ENCODE measurements around the gene PAK1.

The PAK1 gene

GRCh38 chr11:77435972-77436371 lies 37.9 kb downstream of the PAK1 start:
- DNase-seq = no peak

GRCh38 chr11:77431813-77432212 lies 42.1 kb downstream of the PAK1 start:
- no peak for DNase-seq

GRCh38 chr11:77428598-77428997 lies 45.3 kb downstream of the PAK1 start:
- no peak for DNase-seq

- DNase-seq = peak; percentile 93
These were observed 48.5 kb downstream of the PAK1 start for GRCh38 chr11:77425346-77425745.

- peak; percentile 79 for DNase-seq
These were observed 49.2 kb downstream of the PAK1 start for GRCh38 chr11:77424644-77425043.

GRCh38 chr11:77423624-77424023 lies 50.3 kb downstream of the PAK1 start:
- no peak for DNase-seq

GRCh38 chr11:77422687-77423086 lies 51.2 kb downstream of the PAK1 start:
- no peak for DNase-seq

GRCh38 chr11:77421041-77421723 lies 52.7 kb downstream of the PAK1 start:
- DNase-seq = peak; percentile 82

DNA sequence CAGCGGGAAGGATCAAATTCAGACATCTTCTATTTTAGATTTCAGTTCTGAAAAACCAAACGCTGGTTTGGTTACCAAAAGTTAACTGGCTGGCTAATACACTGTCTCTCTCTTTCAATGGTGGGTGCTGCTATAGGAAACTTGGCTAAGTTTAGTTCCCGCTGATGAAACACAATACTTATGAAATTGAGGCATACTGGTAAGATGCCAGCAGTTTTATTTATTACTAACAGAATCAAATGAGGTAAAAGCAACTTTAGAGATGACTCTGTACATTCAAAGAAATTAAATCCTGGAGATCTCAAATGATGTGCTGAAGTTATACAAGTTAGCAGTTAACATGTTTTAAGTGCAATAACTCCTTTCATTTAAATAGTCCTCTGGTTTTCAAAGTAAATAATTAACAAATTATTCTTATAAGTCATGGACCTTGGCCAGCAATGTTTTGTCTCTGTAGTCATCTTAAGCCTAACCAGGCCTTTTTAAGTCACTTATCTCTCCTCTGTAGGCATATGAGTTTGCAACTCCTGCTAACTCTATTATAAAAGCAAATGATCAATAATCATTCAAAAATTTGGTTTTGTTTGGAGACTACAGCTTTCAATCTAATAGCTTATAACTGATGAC lies 54.8 kb downstream of the PAK1 start:
- no peak for DNase-seq

- DNase-seq = no peak
These were observed 55.5 kb downstream of the PAK1 start for GRCh38 chr11:77418155-77418970.

DNA sequence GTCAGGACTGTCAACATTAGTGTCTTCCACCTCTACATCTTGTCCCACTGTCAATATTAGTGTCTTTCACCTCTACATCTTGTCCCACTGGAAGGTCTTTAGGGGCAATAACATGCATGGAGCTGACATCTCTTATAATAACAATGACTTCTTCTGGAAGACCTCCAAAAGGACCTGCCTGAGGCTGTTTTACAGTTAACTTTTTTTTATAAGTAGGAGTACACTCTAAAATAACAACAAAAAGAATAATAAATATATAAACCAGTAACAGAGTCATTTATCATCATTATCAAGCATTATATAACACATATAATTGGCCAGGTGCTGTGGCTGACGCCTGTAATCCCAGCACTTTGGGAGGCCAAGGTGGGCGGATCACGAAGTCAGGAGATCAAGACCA lies 57.5 kb downstream of the PAK1 start:
- no peak for DNase-seq

- no peak for DNase-seq
These were observed 59.9 kb downstream of the PAK1 start for GRCh38 chr11:77413850-77414460.

DNA sequence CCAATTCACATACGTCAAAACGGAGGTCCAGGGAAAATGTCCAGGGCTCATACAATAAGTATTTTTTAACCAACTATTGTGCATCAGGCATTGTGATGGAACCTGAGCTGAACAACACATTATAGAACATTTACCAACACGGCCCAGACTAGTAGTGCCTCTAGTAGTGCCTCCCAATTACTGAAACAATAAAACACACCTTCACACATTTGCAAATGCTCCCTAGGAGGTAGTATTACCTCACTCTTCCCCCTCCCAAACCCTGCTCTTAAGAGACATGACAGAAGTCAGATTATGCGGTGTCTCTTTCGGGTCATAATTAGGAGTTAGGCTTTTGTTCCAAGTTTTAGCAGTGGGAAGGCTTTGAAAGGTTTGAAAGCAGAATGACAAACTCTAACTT lies 61.1 kb downstream of the PAK1 start:
- no peak for DNase-seq

GRCh38 chr11:77411717-77412441 lies 62.0 kb downstream of the PAK1 start:
- peak; percentile 96 for DNase-seq

DNA sequence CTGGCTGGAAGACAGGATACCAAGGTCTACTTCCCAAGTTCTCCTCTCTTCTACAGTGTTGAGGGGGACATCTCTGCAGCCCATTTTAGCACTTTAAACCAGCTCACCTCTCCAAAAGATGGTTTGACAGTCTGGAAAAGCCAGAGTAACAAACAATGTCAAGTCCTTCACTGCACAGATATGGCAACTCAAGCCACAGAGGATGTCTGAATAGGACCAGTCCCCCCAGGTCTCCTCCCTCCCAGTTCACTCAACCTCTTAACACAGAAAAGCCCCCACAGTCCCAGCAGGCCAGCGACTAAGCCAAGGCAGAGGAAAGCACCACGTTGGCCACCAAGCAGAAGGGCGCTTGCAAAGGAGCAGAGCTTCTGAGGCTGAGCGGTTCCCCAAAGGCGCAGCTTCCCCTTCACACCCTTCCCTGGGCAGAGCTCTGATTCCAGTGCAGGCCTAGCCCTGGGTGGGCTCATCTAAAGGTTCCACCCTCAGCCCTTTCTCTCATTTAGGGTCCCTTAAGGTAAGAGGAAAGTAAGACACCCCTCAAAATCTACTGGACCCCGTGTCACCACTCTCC lies 62.7 kb downstream of the PAK1 start:
- peak; percentile 63 for DNase-seq

DNA sequence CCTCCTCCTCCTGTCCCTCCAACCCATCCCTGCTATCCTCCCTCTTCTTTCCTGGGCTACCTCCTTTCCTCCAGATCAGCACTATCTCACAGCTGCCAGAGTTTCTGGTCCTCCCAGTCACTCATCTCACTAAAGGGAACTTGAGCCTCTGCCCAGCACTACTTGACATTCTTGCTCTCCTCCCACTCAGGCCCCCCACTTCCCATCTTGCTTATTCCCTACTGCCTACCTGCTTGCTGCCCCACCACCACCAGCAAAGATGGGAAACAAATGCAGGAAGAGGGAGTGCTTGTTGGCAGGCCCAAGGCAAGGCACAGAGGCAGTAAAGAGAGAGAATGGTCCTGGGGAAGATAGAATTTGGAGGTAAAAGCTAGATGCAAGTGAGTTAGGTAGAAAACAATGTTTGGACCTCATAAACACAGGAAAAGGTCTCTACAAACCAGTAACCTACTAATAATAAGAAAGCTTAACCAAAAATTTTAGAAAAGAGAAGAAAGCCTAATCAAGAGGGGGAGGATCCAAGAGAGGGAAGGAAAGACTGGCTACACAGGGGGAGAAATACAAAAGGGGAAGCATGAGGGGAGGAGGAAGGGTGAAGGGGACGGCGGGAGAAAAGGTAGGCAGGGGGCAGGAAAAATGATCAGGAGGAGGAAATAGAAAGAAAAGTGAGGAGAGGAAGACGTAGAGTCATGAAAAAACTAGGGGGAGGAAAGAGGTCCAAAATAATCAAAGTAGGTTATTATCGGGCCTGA lies 63.6 kb downstream of the PAK1 start:
- no peak for DNase-seq

GRCh38 chr11:77409046-77409445 lies 64.8 kb downstream of the PAK1 start:
- DNase-seq = no peak

- DNase-seq = no peak
These were observed 66.3 kb downstream of the PAK1 start for GRCh38 chr11:77407613-77408012.

GRCh38 chr11:77406396-77406795 lies 67.5 kb downstream of the PAK1 start:
- DNase-seq = no peak

DNA sequence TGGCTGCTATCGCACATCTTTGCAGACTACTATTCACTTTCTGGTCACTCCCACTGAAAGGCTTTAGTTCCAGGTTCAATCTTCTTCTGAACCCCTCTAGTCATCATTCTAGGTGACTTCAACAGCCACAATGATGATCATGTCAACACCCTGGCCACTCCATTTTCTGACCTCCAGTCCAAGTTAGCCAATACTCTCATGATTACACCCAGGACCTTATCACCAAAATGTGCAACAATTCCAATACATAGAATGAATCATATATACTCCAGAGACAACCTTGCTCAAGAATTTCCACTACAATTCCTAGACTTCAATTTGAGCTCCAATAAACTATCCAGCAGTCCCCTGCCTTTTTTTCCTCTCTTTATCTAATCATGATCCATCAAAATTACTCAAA lies 70.7 kb downstream of the PAK1 start:
- no peak for DNase-seq

GRCh38 chr11:77402218-77402556 lies 71.7 kb downstream of the PAK1 start:
- no peak for DNase-seq
